HEK293 (cell line): ENCODE data around the gene CDX1.

Experiments
- ZNF416 ChIP-seq: fragments of 450-650 bp; formaldehyde crosslinking; IDR thresholded peaks from 2 replicates; pipeline ENCODE4 v1.5.1; 2016; ENCODE audit warnings: missing biosample characterization, missing genetic modification characterization
- ZNF426 ChIP-seq: fragments of 450-650 bp; formaldehyde crosslinking; IDR thresholded peaks from 2 replicates; pipeline ENCODE4 v1.5.1; 2017; ENCODE audit warnings: missing biosample characterization, missing genetic modification characterization, mild to moderate bottlenecking, inconsistent platforms, moderate library complexity
- TF ChIP-seq, protein P1 (sequence below): fragments of 450-650 bp; formaldehyde crosslinking; IDR thresholded peaks from 2 replicates; pipeline ENCODE4 v1.5.1; 2016; ENCODE audit warnings: missing biosample characterization, missing genetic modification characterization
- TF ChIP-seq, protein P2 (sequence below): fragments of 450-650 bp; formaldehyde crosslinking; IDR thresholded peaks from 2 replicates; pipeline ENCODE4 v1.5.1; 2016; ENCODE audit warnings: missing biosample characterization, missing genetic modification characterization
- TF ChIP-seq, protein P3 (sequence below): fragments of 450-650 bp; formaldehyde crosslinking; IDR thresholded peaks from 2 replicates; pipeline ENCODE4 v1.5.1; 2016; ENCODE audit warnings: missing biosample characterization, missing genetic modification characterization, low read depth
- TF ChIP-seq, protein P4 (sequence below): fragments of 450-650 bp; formaldehyde crosslinking; IDR thresholded peaks from 2 replicates; pipeline ENCODE4 v1.5.1; 2016; ENCODE audit warnings: missing biosample characterization, missing genetic modification characterization

DNA sequence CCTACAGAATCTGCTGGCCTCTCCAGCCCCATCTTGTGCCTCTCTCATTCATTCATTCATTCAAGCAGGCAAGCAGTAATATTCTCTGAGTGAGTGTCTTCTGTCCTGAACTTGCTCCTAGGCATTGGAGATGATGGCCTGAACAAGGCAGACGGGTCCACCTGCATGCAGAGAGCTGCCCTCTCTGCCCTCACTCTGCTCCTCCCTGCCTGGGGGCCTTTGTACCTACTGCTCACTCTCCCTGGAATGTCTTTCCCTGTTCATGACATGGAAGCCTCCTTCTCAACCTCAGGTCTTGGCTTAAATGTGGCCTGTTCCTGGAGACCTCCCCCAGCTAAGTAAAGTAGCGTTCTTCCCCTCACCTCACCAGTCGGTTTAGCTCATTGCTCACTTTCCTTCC, 6.6 kb downstream of the CDX1 start:
- TF ChIP-seq, protein P1, sequence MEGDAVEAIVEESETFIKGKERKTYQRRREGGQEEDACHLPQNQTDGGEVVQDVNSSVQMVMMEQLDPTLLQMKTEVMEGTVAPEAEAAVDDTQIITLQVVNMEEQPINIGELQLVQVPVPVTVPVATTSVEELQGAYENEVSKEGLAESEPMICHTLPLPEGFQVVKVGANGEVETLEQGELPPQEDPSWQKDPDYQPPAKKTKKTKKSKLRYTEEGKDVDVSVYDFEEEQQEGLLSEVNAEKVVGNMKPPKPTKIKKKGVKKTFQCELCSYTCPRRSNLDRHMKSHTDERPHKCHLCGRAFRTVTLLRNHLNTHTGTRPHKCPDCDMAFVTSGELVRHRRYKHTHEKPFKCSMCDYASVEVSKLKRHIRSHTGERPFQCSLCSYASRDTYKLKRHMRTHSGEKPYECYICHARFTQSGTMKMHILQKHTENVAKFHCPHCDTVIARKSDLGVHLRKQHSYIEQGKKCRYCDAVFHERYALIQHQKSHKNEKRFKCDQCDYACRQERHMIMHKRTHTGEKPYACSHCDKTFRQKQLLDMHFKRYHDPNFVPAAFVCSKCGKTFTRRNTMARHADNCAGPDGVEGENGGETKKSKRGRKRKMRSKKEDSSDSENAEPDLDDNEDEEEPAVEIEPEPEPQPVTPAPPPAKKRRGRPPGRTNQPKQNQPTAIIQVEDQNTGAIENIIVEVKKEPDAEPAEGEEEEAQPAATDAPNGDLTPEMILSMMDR (tag by site-specific recombination), result no peak
- TF ChIP-seq ZNF416 (no peak), ZNF426 (tag by site-specific recombination) (no peak)
- TF ChIP-seq, protein P2, sequence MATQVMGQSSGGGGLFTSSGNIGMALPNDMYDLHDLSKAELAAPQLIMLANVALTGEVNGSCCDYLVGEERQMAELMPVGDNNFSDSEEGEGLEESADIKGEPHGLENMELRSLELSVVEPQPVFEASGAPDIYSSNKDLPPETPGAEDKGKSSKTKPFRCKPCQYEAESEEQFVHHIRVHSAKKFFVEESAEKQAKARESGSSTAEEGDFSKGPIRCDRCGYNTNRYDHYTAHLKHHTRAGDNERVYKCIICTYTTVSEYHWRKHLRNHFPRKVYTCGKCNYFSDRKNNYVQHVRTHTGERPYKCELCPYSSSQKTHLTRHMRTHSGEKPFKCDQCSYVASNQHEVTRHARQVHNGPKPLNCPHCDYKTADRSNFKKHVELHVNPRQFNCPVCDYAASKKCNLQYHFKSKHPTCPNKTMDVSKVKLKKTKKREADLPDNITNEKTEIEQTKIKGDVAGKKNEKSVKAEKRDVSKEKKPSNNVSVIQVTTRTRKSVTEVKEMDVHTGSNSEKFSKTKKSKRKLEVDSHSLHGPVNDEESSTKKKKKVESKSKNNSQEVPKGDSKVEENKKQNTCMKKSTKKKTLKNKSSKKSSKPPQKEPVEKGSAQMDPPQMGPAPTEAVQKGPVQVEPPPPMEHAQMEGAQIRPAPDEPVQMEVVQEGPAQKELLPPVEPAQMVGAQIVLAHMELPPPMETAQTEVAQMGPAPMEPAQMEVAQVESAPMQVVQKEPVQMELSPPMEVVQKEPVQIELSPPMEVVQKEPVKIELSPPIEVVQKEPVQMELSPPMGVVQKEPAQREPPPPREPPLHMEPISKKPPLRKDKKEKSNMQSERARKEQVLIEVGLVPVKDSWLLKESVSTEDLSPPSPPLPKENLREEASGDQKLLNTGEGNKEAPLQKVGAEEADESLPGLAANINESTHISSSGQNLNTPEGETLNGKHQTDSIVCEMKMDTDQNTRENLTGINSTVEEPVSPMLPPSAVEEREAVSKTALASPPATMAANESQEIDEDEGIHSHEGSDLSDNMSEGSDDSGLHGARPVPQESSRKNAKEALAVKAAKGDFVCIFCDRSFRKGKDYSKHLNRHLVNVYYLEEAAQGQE (tag by site-specific recombination), result no peak
- TF ChIP-seq, protein P3, sequence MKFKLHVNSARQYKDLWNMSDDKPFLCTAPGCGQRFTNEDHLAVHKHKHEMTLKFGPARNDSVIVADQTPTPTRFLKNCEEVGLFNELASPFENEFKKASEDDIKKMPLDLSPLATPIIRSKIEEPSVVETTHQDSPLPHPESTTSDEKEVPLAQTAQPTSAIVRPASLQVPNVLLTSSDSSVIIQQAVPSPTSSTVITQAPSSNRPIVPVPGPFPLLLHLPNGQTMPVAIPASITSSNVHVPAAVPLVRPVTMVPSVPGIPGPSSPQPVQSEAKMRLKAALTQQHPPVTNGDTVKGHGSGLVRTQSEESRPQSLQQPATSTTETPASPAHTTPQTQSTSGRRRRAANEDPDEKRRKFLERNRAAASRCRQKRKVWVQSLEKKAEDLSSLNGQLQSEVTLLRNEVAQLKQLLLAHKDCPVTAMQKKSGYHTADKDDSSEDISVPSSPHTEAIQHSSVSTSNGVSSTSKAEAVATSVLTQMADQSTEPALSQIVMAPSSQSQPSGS (tag by site-specific recombination), result no peak
- TF ChIP-seq, protein P4, sequence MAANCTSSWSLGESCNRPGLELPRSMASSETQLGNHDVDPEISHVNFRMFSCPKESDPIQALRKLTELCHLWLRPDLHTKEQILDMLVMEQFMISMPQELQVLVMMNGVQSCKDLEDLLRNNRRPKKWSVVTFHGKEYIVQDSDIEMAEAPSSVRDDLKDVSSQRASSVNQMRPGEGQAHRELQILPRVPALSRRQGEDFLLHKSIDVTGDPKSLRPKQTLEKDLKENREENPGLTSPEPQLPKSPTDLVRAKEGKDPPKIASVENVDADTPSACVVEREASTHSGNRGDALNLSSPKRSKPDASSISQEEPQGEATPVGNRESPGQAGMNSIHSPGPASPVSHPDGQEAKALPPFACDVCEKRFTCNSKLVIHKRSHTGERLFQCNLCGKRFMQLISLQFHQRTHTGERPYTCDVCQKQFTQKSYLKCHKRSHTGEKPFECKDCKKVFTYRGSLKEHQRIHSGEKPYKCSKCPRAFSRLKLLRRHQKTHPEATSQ (tag by site-specific recombination), result no peak
